Tibial nerve (tissue), 4 donors: ENCODE results near the gene PRKAG2.

Experiments
- EP300 ChIP-seq, 2 donors: sonication (generic); formaldehyde crosslinking; IDR thresholded peaks; one replicate each; pipeline ENCODE4 v1.6.1; 2017; ENCODE audit warnings: antibody characterized with exemption in 2 of 2, mild to moderate bottlenecking in 1 of 2
- POLR2A ChIP-seq, 2 donors: fragments of 450-650 bp; IDR thresholded peaks; one replicate each; pipeline ENCODE4 v1.6.1; 2017; ENCODE audit warnings: antibody characterized with exemption in 2 of 2, mild to moderate bottlenecking in 2 of 2, moderate library complexity in 2 of 2
- TF ChIP-seq, protein P1 (sequence below), 5 experiments: fragments of 200-600 bp in 3 of 5; fragments of 450-650 bp in 2 of 5; sonication (generic) in 3 of 5; IDR thresholded peaks; one replicate each; pipeline ENCODE4 v1.5.1; 2016 to 2019; ENCODE audit warnings: antibody characterized with exemption in 5 of 5, mild to moderate bottlenecking in 3 of 5, moderate library complexity in 2 of 5

DNA sequence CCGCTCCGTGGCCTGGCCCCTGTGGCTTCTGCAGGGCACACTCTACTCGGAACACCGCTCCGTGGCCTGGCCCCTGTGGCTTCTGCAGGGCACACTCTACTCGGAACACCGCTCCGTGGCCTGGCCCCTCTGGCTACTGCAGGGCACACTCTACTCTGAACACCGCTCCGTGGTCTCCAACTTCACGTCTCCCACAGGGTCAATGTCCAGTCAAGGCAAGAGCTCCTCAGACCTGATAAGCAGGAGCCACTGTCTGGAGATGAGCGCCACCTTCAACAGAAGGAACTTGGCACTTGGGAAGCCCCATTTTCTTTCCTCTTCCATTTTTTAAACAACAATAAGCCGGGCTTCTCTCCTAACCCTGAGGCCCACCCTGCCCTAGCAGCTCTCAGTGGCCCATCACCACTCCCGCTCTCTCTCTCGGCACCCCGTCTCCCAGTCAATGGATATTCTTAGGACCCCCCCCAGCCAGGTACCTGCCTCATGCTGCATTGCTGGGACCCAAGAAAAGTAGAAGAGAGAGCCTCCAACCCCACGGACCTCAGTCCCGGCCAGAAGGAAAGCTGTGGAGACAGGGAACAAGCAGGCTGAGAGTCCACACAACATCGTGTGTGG lies 56.3 kb downstream of the PRKAG2 start:
- TF ChIP-seq POLR2A (IDR thresholded peaks at IDR 0.05) (no peak), EP300 (IDR thresholded peaks at IDR 0.05) (no peak)
- TF ChIP-seq, protein P1, sequence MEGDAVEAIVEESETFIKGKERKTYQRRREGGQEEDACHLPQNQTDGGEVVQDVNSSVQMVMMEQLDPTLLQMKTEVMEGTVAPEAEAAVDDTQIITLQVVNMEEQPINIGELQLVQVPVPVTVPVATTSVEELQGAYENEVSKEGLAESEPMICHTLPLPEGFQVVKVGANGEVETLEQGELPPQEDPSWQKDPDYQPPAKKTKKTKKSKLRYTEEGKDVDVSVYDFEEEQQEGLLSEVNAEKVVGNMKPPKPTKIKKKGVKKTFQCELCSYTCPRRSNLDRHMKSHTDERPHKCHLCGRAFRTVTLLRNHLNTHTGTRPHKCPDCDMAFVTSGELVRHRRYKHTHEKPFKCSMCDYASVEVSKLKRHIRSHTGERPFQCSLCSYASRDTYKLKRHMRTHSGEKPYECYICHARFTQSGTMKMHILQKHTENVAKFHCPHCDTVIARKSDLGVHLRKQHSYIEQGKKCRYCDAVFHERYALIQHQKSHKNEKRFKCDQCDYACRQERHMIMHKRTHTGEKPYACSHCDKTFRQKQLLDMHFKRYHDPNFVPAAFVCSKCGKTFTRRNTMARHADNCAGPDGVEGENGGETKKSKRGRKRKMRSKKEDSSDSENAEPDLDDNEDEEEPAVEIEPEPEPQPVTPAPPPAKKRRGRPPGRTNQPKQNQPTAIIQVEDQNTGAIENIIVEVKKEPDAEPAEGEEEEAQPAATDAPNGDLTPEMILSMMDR (IDR thresholded peaks at IDR 0.05) = no peak
